Measurements from ENCODE around the gene ASB7. TPM values are rescaled to one million over a fixed set of nuclear protein-coding genes. Genes with fewer than 3 reads are reported as not detected.

Gene ASB7
- polyA plus RNA-seq, 2 donors = 1.9 to 3.5 TPM

DNA sequence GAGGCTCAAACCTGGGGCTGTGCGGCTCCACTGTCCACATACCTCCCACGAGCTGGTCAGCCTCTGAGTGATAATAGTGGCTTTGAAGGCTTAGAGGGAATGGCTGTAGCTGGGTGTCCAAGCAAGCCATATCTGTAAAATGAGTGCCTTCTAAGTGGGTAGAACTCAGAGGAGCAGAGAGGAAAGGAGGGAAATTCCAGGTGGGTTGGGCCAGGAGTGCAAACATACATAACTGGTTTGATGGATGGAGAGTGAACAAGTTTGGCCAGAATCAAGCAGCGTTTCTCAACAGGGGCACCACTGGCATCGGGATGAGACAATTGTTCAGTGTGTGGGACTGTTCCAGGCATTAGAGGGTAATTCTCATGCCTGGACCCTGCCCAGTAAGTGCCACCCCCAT, 91.1 kb downstream of the ASB7 start:
- Histone ChIP-seq H3K27ac (ENCODE audit: low read depth in 2 of 2, low read length in 1 of 2) (peak overlapping the region in 1 of 2 donors; percentile 47), H3K4me3 (ENCODE audit: low read depth in 1 of 2, low read length in 2 of 2) (no peak overlapping the region), H3K9me3 (ENCODE audit: control insufficient read depth in 2 of 2, insufficient read depth in 1 of 2, low read depth in 1 of 2, low read length in 1 of 2) (no peaks in the 10 kb centered on the region), H3K36me3 (ENCODE audit: control insufficient read depth in 2 of 2, insufficient read depth in 2 of 2, low read length in 1 of 2) (no peaks in the 10 kb centered on the region), H3K27me3 (ENCODE audit: control insufficient read depth in 1 of 2, insufficient read depth in 2 of 2, low read length in 2 of 2) (no peaks in the 10 kb centered on the region), H3K4me1 (ENCODE audit: control insufficient read depth in 2 of 2, insufficient read depth in 2 of 2, low read length in 1 of 2) (peaks cover 5 to 9% of the 10 kb centered on the region in 2 donors)
- 60 to 68% methylated on average over 4 of the region's 4 CpGs for WGBS, 2 donors

DNA sequence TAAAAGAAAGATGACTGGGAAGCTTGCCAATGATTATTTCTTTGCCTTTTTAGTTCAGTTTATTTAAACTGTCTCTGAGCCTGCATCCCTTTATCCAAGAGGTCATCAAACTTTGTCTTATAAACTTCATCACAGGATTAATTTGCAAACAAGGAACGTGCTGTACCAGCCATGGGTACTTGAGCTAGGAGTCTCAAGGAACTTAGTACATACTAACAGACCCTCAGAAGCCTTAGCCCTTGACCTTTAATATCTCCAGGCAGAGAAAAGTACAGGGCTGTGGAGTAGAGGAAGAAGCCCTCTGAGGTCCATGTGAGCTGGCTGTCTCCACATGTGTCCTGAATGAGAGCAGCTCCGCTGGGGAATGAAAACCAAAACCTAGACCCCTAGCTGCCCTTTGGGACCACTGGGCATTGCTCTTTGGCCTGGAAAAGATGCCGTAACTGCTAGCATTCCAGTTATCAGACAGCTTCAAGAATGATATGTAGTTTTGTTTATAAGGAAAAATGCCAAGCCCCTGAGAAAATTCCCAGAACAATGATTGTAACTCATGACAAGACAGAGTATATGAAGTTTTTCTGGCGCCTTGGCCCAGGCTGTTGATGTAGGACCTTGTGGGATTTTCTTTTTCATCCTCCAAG, 92.1 kb downstream of the ASB7 start:
- Histone ChIP-seq H3K9me3 (ENCODE audit: control insufficient read depth in 2 of 2, insufficient read depth in 1 of 2, low read depth in 1 of 2, low read length in 1 of 2) (no peaks in the 10 kb centered on the region), H3K36me3 (ENCODE audit: control insufficient read depth in 2 of 2, insufficient read depth in 2 of 2, low read length in 1 of 2) (no peaks in the 10 kb centered on the region), H3K4me1 (ENCODE audit: control insufficient read depth in 2 of 2, insufficient read depth in 2 of 2, low read length in 1 of 2) (peaks cover 5 to 9% of the 10 kb centered on the region in 2 donors), H3K27ac (ENCODE audit: low read depth in 2 of 2, low read length in 1 of 2) (peak overlapping the region; percentile 26 to 61), H3K27me3 (ENCODE audit: control insufficient read depth in 1 of 2, insufficient read depth in 2 of 2, low read length in 2 of 2) (no peaks in the 10 kb centered on the region), H3K4me3 (ENCODE audit: low read depth in 1 of 2, low read length in 2 of 2) (no peak overlapping the region)
- WGBS, 2 donors = 63 to 70% methylated on average over 4 of the region's 4 CpGs

DNA sequence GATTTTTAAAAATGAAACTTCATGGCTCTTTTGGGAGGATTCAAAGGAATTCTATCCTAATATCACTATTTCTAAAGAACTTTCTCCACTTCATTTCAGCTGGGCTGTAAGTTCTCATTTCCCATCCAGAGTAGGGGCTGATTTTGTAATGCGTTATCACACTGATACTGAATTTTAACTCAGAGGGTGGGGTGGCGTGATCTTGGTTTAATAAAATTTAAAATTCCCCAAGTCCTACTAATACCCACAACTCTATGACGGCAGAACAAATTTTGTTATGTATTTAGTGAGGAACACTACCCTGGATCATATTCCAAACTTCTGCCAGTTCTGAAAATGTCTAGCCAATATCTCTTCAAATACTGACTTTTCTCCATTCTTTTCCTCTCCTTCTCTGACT, 92.7 kb downstream of the ASB7 start:
- WGBS, 2 donors = 87% methylated on average over 3 of the region's 3 CpGs
- Histone ChIP-seq H3K4me3 (ENCODE audit: low read depth in 1 of 2, low read length in 2 of 2) (no peak overlapping the region), H3K4me1 (ENCODE audit: control insufficient read depth in 2 of 2, insufficient read depth in 2 of 2, low read length in 1 of 2) (peaks cover 5 to 9% of the 10 kb centered on the region in 2 donors), H3K27ac (ENCODE audit: low read depth in 2 of 2, low read length in 1 of 2) (peak overlapping the region in 1 of 2 donors; percentile 18), H3K36me3 (ENCODE audit: control insufficient read depth in 2 of 2, insufficient read depth in 2 of 2, low read length in 1 of 2) (no peaks in the 10 kb centered on the region), H3K27me3 (ENCODE audit: control insufficient read depth in 1 of 2, insufficient read depth in 2 of 2, low read length in 2 of 2) (no peaks in the 10 kb centered on the region), H3K9me3 (ENCODE audit: control insufficient read depth in 2 of 2, insufficient read depth in 1 of 2, low read depth in 1 of 2, low read length in 1 of 2) (no peaks in the 10 kb centered on the region)

DNA sequence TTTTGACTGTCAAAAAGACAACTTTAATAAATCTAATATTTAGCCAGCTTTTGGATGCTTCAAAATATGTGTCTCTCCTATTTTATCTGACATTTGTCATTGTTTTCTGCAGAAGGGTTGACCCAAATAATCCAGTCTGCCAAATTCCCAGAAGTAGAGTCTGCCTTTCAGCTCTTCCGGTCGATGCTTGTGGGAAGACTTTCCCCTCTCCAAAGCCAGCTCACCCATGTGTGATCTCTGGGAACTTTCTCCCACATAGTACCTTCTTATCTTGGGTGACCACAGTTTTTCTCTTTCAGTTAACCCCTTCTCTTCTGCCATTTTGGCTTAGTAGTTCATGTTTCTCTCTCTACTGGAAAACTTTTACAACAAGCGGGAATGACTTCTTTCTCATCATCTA, 94.1 kb downstream of the ASB7 start:
- Histone ChIP-seq H3K36me3 (ENCODE audit: control insufficient read depth in 2 of 2, insufficient read depth in 2 of 2, low read length in 1 of 2) (no peaks in the 10 kb centered on the region), H3K27ac (ENCODE audit: low read depth in 2 of 2, low read length in 1 of 2) (no peak overlapping the region), H3K4me1 (ENCODE audit: control insufficient read depth in 2 of 2, insufficient read depth in 2 of 2, low read length in 1 of 2) (peaks cover 5 to 9% of the 10 kb centered on the region in 2 donors), H3K4me3 (ENCODE audit: low read depth in 1 of 2, low read length in 2 of 2) (no peak overlapping the region), H3K9me3 (ENCODE audit: control insufficient read depth in 2 of 2, insufficient read depth in 1 of 2, low read depth in 1 of 2, low read length in 1 of 2) (no peaks in the 10 kb centered on the region), H3K27me3 (ENCODE audit: control insufficient read depth in 1 of 2, insufficient read depth in 2 of 2, low read length in 2 of 2) (no peaks in the 10 kb centered on the region)
- WGBS, 2 donors = 77 to 87% methylated on average over 3 of the region's 3 CpGs

Other genes starting within 250 kb of the ASB7 start
- 10 to 100 TPM; 65.4 to 69.9 TPM for gene CERS3, start 73.6 kb upstream of the ASB7 start, polyA plus RNA-seq
- gene LINS1, start 405 bp upstream of the ASB7 start, polyA plus RNA-seq = 10 to 100 TPM in 1 of 2 donors, 1 to 10 TPM in 1; 5.9 to 10.6 TPM